GM21390 (cell line): ENCODE results near the gene LILRB3.
"Not testable (repeated sequence)": the region's sequence is repeated elsewhere in the genome, so short reads cannot be mapped to it uniquely, and the experiment has no call there.

Experiments
- ATAC-seq: cut with Tn5 transposase; IDR thresholded peaks from one replicate; pipeline ENCODE4 v1.9.1; 2021; ENCODE audit not compliant: unreplicated experiment

Gene LILRB3

GRCh38 chr19:54191011-54191810, 31.6 kb downstream of the LILRB3 start, which contains the start of gene TSEN34:
Gene TSEN34 (plus strand): TSS chr19:54191308. CDS start chr19:54191365, 57 bp downstream.
- peak; percentile 29 for ATAC-seq

- ATAC-seq, result peak; percentile 51
Observed at GRCh38 chr19:54190503-54191010, 32.2 kb downstream of the LILRB3 start.

- ATAC-seq, result peak; percentile 43
Observed at GRCh38 chr19:54189735-54190502, 32.9 kb downstream of the LILRB3 start.

- peak; percentile 18 for ATAC-seq
Observed at GRCh38 chr19:54189145-54189734, 33.6 kb downstream of the LILRB3 start, which contains the start of gene MBOAT7. Gene MBOAT7 (minus strand): TSS chr19:54189580. CDS start chr19:54188508, 1,072 bp downstream.

- no peak for ATAC-seq
Observed at GRCh38 chr19:54188215-54188871, 34.5 kb downstream of the LILRB3 start.

- no peak for ATAC-seq
Observed at GRCh38 chr19:54186934-54187381, 35.8 kb downstream of the LILRB3 start.

GRCh38 chr19:54186351-54186750, 36.5 kb downstream of the LILRB3 start:
- no peak for ATAC-seq

- ATAC-seq, result no peak
Observed at GRCh38 chr19:54183431-54183830, 39.4 kb downstream of the LILRB3 start.

- not testable (repeated sequence) for ATAC-seq
Observed at GRCh38 chr19:54181894-54182293, 40.9 kb downstream of the LILRB3 start.

GRCh38 chr19:54180691-54181091, 42.1 kb downstream of the LILRB3 start:
- no peak for ATAC-seq

- no peak for ATAC-seq
Observed at GRCh38 chr19:54179921-54180461, 42.8 kb downstream of the LILRB3 start.

- ATAC-seq, result no peak
Observed at GRCh38 chr19:54179262-54179852, 43.5 kb downstream of the LILRB3 start.

- no peak for ATAC-seq
Observed at GRCh38 chr19:54178581-54179261, 44.1 kb downstream of the LILRB3 start.

- no peak for ATAC-seq
Observed at GRCh38 chr19:54173951-54174834, 48.6 kb downstream of the LILRB3 start.

GRCh38 chr19:54173359-54173699, 49.5 kb downstream of the LILRB3 start:
- no peak for ATAC-seq

GRCh38 chr19:54172471-54173358, 50.1 kb downstream of the LILRB3 start, which contains the start of gene TMC4:
Gene TMC4 (minus strand): TSS chr19:54173160. CDS start chr19:54173117, 43 bp downstream.
- ATAC-seq, result no peak

- not testable (repeated sequence) for ATAC-seq
Observed at GRCh38 chr19:54171736-54172431, 50.9 kb downstream of the LILRB3 start.
